Measurements from ENCODE around the gene ZNF385D. TPM values are rescaled to one million over a fixed set of nuclear protein-coding genes. Genes with fewer than 3 reads are reported as not detected.

ZNF385D gene
- polyA plus RNA-seq, 1 donor = 2.2 TPM

DNA sequence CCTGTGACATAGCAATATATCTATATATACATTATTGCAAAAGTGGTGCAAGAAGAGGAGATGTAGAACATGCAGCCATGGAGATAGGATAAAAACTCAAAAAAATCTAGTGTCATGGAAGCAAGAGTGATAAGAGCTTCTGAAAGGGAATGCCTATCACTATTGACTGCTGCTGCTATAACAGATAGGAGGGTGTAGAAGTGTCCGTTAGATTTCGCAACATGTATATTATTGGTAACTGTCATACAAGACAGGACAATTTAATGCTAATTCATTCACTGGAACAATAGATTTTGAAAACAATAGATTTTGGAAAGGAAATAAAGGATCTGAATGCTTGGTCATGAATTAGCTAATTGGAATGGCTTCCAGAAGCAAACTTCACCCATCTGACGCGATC lies 224.5 kb downstream of the ZNF385D start:
- Histone ChIP-seq H3K9me3 (ENCODE audit: control insufficient read depth, low read depth, low read length) (no peaks in the 10 kb centered on the region), H3K4me1 (ENCODE audit: control insufficient read depth, insufficient read depth, low read length) (no peaks in the 10 kb centered on the region), H3K36me3 (ENCODE audit: control insufficient read depth, insufficient read depth, low read length) (no peaks in the 10 kb centered on the region), H3K27me3 (ENCODE audit: control insufficient read depth, insufficient read depth, low read length) (no peaks in the 10 kb centered on the region), H3K4me3 (ENCODE audit: low read length) (no peak overlapping the region), H3K27ac (ENCODE audit: low read length) (no peak overlapping the region)
- DNase-seq = no peak
- WGBS (ENCODE audit: insufficient coverage, low lambda C conversion rate) = no CpG with 5 or more reads among the region's 4 CpGs

DNA sequence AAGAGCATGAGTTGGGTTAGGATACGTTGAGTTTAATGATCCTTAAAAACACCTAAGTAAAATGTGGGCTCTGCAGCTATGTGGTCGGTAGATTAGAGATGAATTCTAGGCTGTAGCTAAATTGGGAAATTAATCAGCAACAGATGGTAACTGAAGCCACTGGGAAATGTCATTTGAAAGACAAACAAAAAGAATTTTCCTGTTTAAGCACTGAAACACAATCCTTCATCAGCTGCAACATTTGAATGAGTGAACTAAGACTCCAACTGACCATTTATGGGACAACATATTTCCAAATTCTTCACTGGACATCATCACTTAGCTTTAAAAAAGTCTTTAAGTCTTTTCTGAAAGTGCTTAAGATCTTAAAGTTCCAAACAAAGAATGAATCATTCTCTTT lies 226.9 kb downstream of the ZNF385D start:
- no peak overlapping the region for H3K27ac ChIP-seq (ENCODE audit: low read length)
- H3K9me3 ChIP-seq (ENCODE audit: control insufficient read depth, low read depth, low read length) = no peaks in the 10 kb centered on the region
- DNase-seq = no peak
- no peaks in the 10 kb centered on the region for H3K27me3 ChIP-seq (ENCODE audit: control insufficient read depth, insufficient read depth, low read length)
- H3K4me1 ChIP-seq (ENCODE audit: control insufficient read depth, insufficient read depth, low read length) = no peaks in the 10 kb centered on the region
- H3K36me3 ChIP-seq (ENCODE audit: control insufficient read depth, insufficient read depth, low read length) = no peaks in the 10 kb centered on the region
- no peak overlapping the region for H3K4me3 ChIP-seq (ENCODE audit: low read length)
- no CpG with 5 or more reads among the region's 2 CpGs for WGBS (ENCODE audit: insufficient coverage, low lambda C conversion rate)

DNA sequence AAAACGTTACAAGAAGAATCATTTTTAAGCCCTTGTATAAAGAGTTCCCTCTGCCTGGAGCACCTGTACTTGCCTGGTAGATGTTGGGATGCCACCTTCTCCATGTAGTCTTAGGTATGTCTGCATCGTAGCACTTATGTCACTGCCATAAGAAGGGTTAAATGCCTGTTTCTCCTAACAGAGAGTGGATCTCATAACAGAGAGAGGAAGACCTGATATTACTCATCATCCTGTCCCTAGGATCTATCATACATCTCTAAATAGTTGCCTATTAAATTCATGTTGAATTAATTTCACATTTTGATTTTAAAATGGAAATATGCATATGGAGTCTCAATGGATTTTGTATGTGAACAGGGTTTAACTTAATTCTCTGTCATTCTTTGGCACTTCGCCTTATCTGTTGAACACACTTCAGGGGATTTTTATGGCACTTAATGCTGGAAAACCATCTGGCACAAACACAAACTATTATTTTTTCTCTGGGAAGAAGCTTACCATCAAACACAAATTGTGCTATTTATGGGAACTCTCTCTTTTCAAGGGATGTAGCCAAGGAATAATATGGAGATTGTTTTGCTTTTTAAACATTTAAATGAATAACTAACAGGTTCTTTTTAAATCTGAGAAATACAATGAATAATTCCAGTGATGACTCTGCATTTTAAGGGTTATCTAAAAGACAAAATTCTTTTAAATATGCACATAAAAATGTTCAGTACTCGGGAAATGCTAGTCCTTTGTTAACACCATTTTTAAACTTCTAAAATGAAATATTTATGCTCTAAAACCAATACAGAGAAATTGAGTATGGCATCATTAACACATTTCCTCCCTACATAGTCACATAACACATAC lies 230.7 kb downstream of the ZNF385D start:
- WGBS (ENCODE audit: insufficient coverage, low lambda C conversion rate) = 50% methylated on average over 1 of the region's 4 CpGs
- Histone ChIP-seq H3K4me3 (ENCODE audit: low read length) (no peak overlapping the region), H3K36me3 (ENCODE audit: control insufficient read depth, insufficient read depth, low read length) (no peaks in the 10 kb centered on the region), H3K9me3 (ENCODE audit: control insufficient read depth, low read depth, low read length) (no peaks in the 10 kb centered on the region), H3K4me1 (ENCODE audit: control insufficient read depth, insufficient read depth, low read length) (no peaks in the 10 kb centered on the region), H3K27me3 (ENCODE audit: control insufficient read depth, insufficient read depth, low read length) (no peaks in the 10 kb centered on the region), H3K27ac (ENCODE audit: low read length) (no peak overlapping the region)
- no peak for DNase-seq

- no CpG with 5 or more reads among the region's 3 CpGs for WGBS (ENCODE audit: insufficient coverage, low lambda C conversion rate)
- Histone ChIP-seq H3K4me3 (ENCODE audit: low read length) (no peak overlapping the region), H3K36me3 (ENCODE audit: control insufficient read depth, insufficient read depth, low read length) (no peaks in the 10 kb centered on the region), H3K27me3 (ENCODE audit: control insufficient read depth, insufficient read depth, low read length) (no peaks in the 10 kb centered on the region), H3K4me1 (ENCODE audit: control insufficient read depth, insufficient read depth, low read length) (no peaks in the 10 kb centered on the region), H3K27ac (ENCODE audit: low read length) (no peak overlapping the region), H3K9me3 (ENCODE audit: control insufficient read depth, low read depth, low read length) (no peaks in the 10 kb centered on the region)
- DNase-seq = no peak
Observed at GRCh38 chr3:21517184-21517583, 233.8 kb downstream of the ZNF385D start.

DNA sequence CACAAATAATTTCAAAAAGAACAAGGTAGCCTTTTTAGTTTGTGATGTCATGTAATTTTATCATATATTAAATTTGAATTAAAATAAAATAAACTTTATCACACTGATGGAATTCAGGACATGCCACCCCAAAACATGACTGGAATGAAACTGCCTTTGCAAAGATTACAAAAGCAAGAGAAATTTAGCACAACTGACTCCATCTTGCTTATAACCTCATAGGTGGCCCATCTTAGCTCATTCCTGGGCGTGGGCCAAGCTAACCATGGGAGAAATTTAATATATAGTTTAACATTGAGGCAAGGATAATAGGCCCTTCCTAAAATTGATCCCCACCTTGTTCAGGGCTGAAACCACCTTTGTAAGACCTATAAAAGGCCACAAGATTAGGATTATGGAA lies 235.6 kb downstream of the ZNF385D start:
- Histone ChIP-seq H3K4me3 (ENCODE audit: low read length) (no peak overlapping the region), H3K4me1 (ENCODE audit: control insufficient read depth, insufficient read depth, low read length) (no peaks in the 10 kb centered on the region), H3K27me3 (ENCODE audit: control insufficient read depth, insufficient read depth, low read length) (no peaks in the 10 kb centered on the region), H3K36me3 (ENCODE audit: control insufficient read depth, insufficient read depth, low read length) (no peaks in the 10 kb centered on the region), H3K9me3 (ENCODE audit: control insufficient read depth, low read depth, low read length) (no peaks in the 10 kb centered on the region), H3K27ac (ENCODE audit: low read length) (no peak overlapping the region)
- no CpG with 5 or more reads among the region's 1 CpG for WGBS (ENCODE audit: insufficient coverage, low lambda C conversion rate)
- DNase-seq = no peak

DNA sequence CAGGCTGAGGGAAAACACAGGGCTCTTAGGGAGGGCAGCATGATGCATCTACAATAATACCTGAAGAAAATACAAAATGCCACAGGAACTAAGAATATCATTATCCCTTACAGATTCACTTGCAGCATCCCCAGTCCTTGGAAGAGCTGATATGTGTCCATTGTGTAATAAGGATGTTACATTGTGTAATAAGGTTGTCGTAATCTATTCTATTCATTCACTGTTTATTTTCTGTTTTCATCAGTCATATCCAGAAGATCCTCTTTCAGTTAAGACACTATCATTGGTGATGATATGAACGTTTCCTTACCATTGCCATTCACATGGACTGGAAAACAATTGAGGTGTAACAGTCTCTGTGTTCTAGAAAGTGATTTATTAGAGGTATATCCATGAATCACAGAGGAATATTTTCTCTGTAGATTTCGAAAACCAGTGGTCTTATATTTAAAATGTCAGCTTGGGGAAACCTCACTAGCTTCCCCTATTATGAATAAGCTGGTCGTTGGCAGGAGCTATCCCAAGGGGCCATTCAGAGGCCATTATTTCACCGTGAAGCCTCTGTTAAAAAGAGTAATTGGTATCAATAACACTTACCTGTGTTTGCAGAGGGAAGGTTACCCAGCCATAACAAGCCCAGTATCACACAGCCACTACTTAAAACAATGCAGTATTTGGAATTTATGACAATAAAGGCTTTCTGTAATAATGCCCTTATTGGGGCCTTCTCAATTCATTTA lies 241.1 kb downstream of the ZNF385D start:
- Histone ChIP-seq H3K36me3 (ENCODE audit: control insufficient read depth, insufficient read depth, low read length) (no peaks in the 10 kb centered on the region), H3K9me3 (ENCODE audit: control insufficient read depth, low read depth, low read length) (no peaks in the 10 kb centered on the region), H3K4me3 (ENCODE audit: low read length) (no peak overlapping the region), H3K27ac (ENCODE audit: low read length) (no peak overlapping the region), H3K27me3 (ENCODE audit: control insufficient read depth, insufficient read depth, low read length) (no peaks in the 10 kb centered on the region), H3K4me1 (ENCODE audit: control insufficient read depth, insufficient read depth, low read length) (no peaks in the 10 kb centered on the region)
- 71% methylated on average over 2 of the region's 5 CpGs for WGBS (ENCODE audit: insufficient coverage, low lambda C conversion rate)
- DNase-seq = no peak

- Histone ChIP-seq H3K36me3 (ENCODE audit: control insufficient read depth, insufficient read depth, low read length) (no peaks in the 10 kb centered on the region), H3K9me3 (ENCODE audit: control insufficient read depth, low read depth, low read length) (no peaks in the 10 kb centered on the region), H3K27ac (ENCODE audit: low read length) (no peak overlapping the region), H3K4me1 (ENCODE audit: control insufficient read depth, insufficient read depth, low read length) (no peaks in the 10 kb centered on the region), H3K27me3 (ENCODE audit: control insufficient read depth, insufficient read depth, low read length) (no peaks in the 10 kb centered on the region), H3K4me3 (ENCODE audit: low read length) (no peak overlapping the region)
- DNase-seq = no peak
Observed at GRCh38 chr3:21508246-21508645, 242.8 kb downstream of the ZNF385D start.

- no peak overlapping the region for H3K27ac ChIP-seq (ENCODE audit: low read length)
- H3K27me3 ChIP-seq (ENCODE audit: control insufficient read depth, insufficient read depth, low read length) = no peaks in the 10 kb centered on the region
- no peaks in the 10 kb centered on the region for H3K36me3 ChIP-seq (ENCODE audit: control insufficient read depth, insufficient read depth, low read length)
- H3K4me1 ChIP-seq (ENCODE audit: control insufficient read depth, insufficient read depth, low read length) = no peaks in the 10 kb centered on the region
- H3K4me3 ChIP-seq (ENCODE audit: low read length) = no peak overlapping the region
- no peaks in the 10 kb centered on the region for H3K9me3 ChIP-seq (ENCODE audit: control insufficient read depth, low read depth, low read length)
- whole genome bisulfite sequencing (ENCODE audit: insufficient coverage, low lambda C conversion rate) = 70% methylated on average over 2 of the region's 4 CpGs
- no peak for DNase-seq
Observed at GRCh38 chr3:21505711-21506460, 245.1 kb downstream of the ZNF385D start.

DNA sequence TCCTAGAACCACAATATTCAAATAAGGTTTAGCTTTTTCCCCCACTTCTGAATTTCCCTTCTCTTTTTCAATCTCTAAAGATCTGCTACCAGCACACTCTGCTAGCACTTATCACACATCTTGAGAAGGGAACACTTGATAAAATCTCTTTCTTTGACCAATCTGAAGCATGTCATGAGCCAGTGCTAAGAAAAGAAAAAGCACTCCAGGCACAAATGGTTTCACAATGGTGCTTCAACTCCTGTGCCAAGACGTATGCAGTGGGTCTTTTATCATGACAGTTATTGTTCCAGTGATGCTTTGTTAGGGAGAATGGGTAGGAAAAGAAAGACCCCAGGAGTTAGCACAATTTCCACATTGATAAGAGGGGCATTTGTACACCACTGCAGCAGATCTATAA lies 248.4 kb downstream of the ZNF385D start:
- no peak overlapping the region for H3K4me3 ChIP-seq (ENCODE audit: low read length)
- H3K36me3 ChIP-seq (ENCODE audit: control insufficient read depth, insufficient read depth, low read length) = no peaks in the 10 kb centered on the region
- no peak for DNase-seq
- WGBS (ENCODE audit: insufficient coverage, low lambda C conversion rate) = no CpG with 5 or more reads among the region's 1 CpG
- H3K9me3 ChIP-seq (ENCODE audit: control insufficient read depth, low read depth, low read length) = no peaks in the 10 kb centered on the region
- H3K27me3 ChIP-seq (ENCODE audit: control insufficient read depth, insufficient read depth, low read length) = no peaks in the 10 kb centered on the region
- no peak overlapping the region for H3K27ac ChIP-seq (ENCODE audit: low read length)
- no peaks in the 10 kb centered on the region for H3K4me1 ChIP-seq (ENCODE audit: control insufficient read depth, insufficient read depth, low read length)

- no peak for DNase-seq
- Histone ChIP-seq H3K36me3 (ENCODE audit: control insufficient read depth, insufficient read depth, low read length) (no peaks in the 10 kb centered on the region), H3K27me3 (ENCODE audit: control insufficient read depth, insufficient read depth, low read length) (no peaks in the 10 kb centered on the region), H3K4me3 (ENCODE audit: low read length) (no peak overlapping the region), H3K27ac (ENCODE audit: low read length) (no peak overlapping the region), H3K4me1 (ENCODE audit: control insufficient read depth, insufficient read depth, low read length) (no peaks in the 10 kb centered on the region), H3K9me3 (ENCODE audit: control insufficient read depth, low read depth, low read length) (no peaks in the 10 kb centered on the region)
- WGBS (ENCODE audit: insufficient coverage, low lambda C conversion rate) = 100% methylated on average over 2 of the region's 10 CpGs
Observed at GRCh38 chr3:21500834-21501233, 250.2 kb downstream of the ZNF385D start.

Data from large intestine (tissue), 3 donors.